ENCODE measurements around the gene BASP1.

The BASP1 gene, protein sequence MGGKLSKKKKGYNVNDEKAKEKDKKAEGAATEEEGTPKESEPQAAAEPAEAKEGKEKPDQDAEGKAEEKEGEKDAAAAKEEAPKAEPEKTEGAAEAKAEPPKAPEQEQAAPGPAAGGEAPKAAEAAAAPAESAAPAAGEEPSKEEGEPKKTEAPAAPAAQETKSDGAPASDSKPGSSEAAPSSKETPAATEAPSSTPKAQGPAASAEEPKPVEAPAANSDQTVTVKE

DNA sequence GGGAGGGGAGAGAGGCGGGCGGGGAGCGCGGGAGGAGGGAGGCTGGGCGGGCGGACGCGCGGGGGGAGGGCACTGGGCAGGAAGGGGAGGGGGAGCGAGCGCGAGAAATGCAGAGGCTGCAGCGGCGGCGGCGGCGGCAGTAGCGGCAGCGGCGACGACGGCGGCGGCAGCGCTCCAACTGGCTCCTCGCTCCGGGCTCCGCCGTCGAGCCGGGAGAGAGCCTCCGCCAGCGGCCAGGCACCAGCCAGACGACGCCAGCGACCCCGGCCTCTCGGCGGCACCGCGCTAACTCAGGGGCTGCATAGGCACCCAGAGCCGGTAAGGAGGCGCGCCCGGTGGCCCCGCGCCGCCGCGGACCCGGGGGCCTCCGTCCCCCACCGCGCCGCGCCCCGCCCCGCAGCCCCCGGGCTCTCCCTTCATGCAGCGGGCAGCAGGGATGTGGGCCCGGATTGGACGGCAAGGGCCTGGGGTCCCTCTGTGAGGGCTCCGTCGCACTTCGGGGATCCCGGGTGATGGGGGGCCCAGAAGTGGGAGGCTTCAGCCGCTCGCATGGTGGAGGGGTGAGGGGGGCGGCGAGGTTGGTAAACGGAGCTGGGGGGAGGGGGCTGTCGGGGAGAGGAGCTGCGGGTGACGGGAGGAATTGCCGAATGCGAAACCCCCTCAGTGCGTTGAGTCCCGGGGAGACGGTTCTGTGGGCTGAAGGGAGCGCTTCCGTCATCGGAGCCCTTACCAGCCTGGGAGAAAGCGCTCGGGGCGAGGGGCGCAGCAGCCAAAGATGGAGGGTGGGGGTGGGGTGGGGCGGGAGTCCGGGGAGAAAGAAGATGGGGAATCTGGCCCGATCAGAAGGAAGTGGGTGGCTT, at the start of gene BASP1:
BASP1 (plus strand) TSS at position 139 of the 860 bp plus-strand sequence. CDS start 57,586 bp downstream, outside the sequence.
- peak; percentile 80 for DNase-seq

DNA sequence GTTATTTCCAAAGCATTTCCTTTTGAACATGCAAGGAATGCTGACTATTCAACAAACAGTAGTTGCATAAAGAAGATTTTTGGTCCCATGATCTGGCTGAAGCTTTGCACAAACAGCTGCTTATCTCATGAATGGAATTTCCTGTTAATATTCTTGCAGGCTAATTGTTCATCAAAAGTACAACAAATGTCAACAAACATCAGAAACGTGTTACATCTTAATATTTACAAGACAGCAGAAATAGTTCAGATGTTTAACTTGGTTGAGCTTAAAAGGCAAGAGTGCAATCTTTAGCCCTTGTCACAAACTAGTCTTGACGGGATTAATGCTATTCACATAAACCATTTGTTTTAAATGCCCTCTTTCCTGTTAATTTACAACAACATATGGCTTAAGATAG, 47.9 kb upstream of the BASP1 start:
- DNase-seq = no peak

GRCh38 chr5:17172791-17173190, 44.6 kb upstream of the BASP1 start:
- no peak for DNase-seq

- no peak for DNase-seq
Measured at GRCh38 chr5:17174965-17175364, 42.5 kb upstream of the BASP1 start.

- DNase-seq = no peak
Measured at GRCh38 chr5:17177501-17178372, 39.7 kb upstream of the BASP1 start.

- no peak for DNase-seq
Measured at GRCh38 chr5:17178373-17178675, 39.1 kb upstream of the BASP1 start.

GRCh38 chr5:17180330-17180843, 37.0 kb upstream of the BASP1 start:
- DNase-seq = no peak

- no peak for DNase-seq
Measured at GRCh38 chr5:17180864-17181723, 36.3 kb upstream of the BASP1 start.

GRCh38 chr5:17182494-17182893, 34.9 kb upstream of the BASP1 start:
- no peak for DNase-seq

- no peak for DNase-seq
Measured at GRCh38 chr5:17182981-17183380, 34.5 kb upstream of the BASP1 start.

GRCh38 chr5:17183831-17184230, 33.6 kb upstream of the BASP1 start:
- no peak for DNase-seq

DNA sequence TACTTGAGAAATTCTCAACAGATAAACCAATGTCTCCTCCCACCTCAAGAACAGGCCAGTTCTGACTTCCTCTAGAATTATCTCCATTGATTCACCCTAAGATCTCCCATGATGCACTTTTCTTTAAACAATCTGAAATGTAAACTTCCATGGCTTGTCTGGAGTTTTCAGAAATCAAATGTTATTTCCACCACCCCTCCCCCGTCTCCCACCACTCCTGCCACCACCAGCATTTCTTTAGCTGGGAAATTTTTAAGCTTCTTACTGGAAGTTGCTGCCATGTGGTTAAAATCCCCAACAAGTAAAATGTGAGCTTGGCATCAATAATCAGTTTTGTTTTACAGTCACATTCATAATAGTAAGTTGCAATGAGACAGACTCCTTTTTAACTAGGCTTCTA, 32.8 kb upstream of the BASP1 start:
- no peak for DNase-seq

DNA sequence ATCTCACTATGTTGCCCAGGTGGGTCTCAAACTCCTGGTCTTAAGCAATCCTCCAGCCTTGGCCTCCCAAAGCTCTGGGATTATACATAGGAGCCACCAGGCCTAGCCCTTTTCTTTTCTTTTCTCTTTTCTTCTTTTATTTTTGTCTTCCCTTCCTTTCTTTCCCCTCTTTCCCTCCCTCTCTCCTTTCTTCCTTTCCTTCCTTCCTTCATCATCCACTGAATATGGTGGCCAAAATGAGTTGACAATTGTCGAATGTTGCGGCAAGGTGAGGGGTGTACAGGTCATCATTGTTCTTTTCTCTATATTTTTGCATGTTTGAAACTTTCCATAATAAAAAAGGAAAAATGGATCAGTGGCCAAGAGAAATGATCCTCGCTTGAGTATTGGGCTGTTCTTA, 32.1 kb upstream of the BASP1 start:
- no peak for DNase-seq

GRCh38 chr5:17185773-17186172, 31.7 kb upstream of the BASP1 start:
- no peak for DNase-seq

DNA sequence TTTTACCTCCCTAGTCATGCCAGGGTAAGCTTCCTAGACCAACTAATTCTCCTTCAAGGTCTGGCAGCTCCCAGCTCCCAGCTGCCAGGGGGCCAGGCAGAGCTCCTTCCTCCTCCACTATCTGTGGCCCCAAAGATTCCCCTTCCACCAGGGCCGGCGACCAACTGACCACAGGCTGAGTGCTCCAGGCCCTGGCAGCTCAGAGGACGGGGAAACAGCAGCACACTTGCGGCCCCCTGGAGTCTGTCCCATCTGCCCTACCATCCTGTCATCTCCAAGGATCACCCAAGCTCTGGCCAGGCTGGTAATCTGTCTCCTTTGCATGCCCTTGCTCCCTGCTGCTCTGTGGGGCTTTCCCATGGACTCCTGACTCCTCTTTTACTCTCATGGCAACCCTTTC, 31.2 kb upstream of the BASP1 start:
- DNase-seq = no peak

- no peak for DNase-seq
Measured at GRCh38 chr5:17187011-17187785, 30.2 kb upstream of the BASP1 start.

DNA sequence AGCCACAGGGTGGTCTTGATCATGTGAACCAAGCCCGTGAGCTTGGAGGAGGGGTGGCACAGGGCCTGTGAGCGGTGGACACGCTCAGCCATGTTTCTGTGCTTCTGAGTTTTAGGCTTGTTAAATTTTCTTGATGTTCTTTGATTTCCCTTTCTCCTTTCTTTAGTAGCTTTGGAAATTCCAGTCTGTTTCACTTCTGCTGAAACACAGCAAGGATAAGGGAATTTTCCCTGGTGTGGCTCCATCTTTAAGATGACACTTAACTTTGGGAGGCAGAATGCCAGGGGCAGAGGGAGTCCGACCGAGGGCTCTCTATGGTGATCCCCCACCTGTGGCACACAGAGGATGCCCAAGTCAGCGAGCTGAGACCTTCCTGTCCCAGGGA, 29.7 kb upstream of the BASP1 start:
- DNase-seq = no peak

DNA sequence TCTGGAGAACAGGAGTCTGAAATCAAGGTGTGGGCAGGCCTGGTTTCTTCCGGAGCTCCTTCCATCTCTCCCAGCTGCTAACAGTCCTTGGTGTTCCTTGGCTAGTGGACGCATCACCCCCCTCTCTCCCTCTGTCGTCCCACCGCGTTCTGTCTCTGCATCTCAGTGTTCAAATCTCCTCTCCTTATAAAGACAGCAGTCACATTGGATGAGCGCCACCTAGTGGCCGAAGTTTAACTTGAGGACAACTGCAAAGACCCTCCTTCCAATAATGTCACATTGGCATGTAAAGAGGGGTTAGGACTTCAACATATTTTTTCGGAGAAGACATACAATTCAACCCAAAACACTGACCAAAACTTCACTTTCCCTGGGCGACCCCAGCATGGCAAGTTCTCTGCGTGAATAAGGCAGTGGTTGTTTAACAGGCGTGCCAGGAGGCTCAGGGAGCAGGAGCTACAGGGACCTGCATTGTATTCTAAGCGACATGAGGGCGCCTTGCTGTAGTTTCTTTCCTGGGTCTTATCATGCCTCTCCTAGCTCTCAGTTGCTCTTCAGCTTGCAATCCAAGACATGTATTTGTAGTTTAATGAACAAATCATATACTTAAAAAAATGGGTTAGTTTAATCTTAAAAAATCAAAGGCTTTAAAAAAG, 27.9 kb upstream of the BASP1 start:
- peak; percentile 76 for DNase-seq

DNA sequence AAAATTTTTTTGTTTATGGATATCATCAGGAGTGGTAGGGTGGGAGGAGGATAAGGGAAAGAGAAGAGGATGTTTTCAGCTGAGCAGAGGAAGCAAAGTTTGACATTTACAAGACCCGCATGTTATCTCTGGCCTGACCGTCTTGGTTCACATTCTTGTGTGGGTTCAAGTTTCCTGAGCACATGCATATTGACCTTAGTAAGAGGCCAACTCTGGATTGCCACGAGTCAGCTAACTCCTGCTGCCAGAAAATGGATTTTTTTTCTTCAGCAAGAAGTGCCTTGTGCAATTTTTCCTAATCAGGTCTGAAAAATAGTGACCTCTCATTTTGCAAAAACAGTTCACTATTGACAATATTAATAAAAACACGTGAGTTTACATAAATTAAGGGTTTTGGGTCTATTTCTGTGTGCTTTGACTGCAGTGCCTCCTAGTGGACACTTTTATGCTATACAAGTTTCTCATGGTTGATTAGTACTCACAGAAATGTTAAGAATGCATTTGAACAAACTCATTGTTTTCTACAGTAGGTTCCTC, 27.1 kb upstream of the BASP1 start:
- peak; percentile 20 for DNase-seq

DNA sequence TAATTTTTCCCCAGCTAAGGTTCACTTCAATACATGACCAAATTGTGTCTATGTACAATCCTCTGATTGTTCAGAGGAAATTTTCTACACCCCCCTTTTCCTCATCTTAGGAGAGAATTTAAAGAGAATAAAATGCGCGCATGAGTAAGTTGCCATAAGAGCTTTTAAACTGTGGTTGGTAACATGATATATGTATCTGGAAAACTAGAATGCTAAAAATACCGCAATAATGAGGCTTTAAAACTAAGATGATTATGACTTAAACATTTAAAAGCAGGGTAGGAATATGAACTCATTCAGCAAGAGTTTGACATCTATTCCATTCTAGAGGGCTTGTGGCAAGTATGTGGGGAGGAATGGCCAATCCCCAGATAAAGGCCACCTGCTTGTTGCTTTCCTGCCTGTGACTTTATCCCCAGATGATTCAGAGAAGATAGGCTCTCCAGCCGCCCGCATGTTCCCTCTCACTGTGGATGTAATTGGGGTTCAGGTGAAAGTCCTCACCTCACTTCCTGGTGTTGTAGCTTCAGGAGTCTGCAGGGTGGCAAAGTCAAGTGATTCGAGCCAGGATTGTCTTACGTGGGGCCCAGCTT, 26.5 kb upstream of the BASP1 start:
- DNase-seq = no peak
